Measurements from ENCODE around the gene LAMTOR1.

- TF ChIP-seq CTCF (conservative IDR thresholded peaks at IDR 0.05 in 1 of 2, IDR thresholded peaks at IDR 0.05 in 1 of 2; ENCODE audit: extremely low read depth in 1 of 2, insufficient read depth in 1 of 2, low read depth in 1 of 2, low read length in 2 of 2), result no peak
- no peak for TF ChIP-seq EZH2 (IDR thresholded peaks at IDR 0.05; ENCODE audit: borderline replicate concordance, low read length)
Measured at GRCh38 chr11:72140661-72141060, 37.6 kb upstream of the LAMTOR1 start.
